HG02642 (cell line): ENCODE results near the gene RRP1.
A peak's percentile ranks its signal among the peaks of the same experiment; 100 is the strongest.

Experiments
- ATAC-seq: cut with Tn5 transposase; IDR thresholded peaks from one replicate; pipeline ENCODE4 v1.9.1; 2021; ENCODE audit warnings: mild to moderate bottlenecking; ENCODE audit not compliant: unreplicated experiment, poor library complexity

The RRP1 gene

GRCh38 chr21:43774163-43774562, 15.2 kb upstream of the RRP1 start:
- ATAC-seq = no peak

- no peak for ATAC-seq
Measured at GRCh38 chr21:43775190-43775589, 14.2 kb upstream of the RRP1 start.

GRCh38 chr21:43775795-43776430, 13.5 kb upstream of the RRP1 start, which contains the start of gene CSTB:
TSS of gene CSTB (minus strand) at chr21:43776308. CDS start at chr21:43776269, 39 bp downstream.
- peak; percentile 67 for ATAC-seq

GRCh38 chr21:43777953-43778352, 11.4 kb upstream of the RRP1 start:
- ATAC-seq = no peak

GRCh38 chr21:43778469-43779335, 10.7 kb upstream of the RRP1 start:
- ATAC-seq = no peak

- no peak for ATAC-seq
Measured at GRCh38 chr21:43779660-43780059, 9.7 kb upstream of the RRP1 start.

GRCh38 chr21:43781846-43782245, 7.5 kb upstream of the RRP1 start:
- no peak for ATAC-seq

GRCh38 chr21:43782431-43783097, 6.8 kb upstream of the RRP1 start:
- ATAC-seq = no peak

- no peak for ATAC-seq
Measured at GRCh38 chr21:43783098-43783700, 6.2 kb upstream of the RRP1 start.

GRCh38 chr21:43785134-43785533, 4.2 kb upstream of the RRP1 start:
- ATAC-seq = no peak

GRCh38 chr21:43786300-43786806, 3.0 kb upstream of the RRP1 start:
- no peak for ATAC-seq

- ATAC-seq = no peak
Measured at GRCh38 chr21:43786807-43787440, 2.5 kb upstream of the RRP1 start.

- no peak for ATAC-seq
Measured at GRCh38 chr21:43790010-43790524, 690 bp downstream of the RRP1 start.

GRCh38 chr21:43792406-43792805, 3.0 kb downstream of the RRP1 start:
- no peak for ATAC-seq

- ATAC-seq = no peak
Measured at GRCh38 chr21:43793243-43793642, 3.9 kb downstream of the RRP1 start.

- ATAC-seq = no peak
Measured at GRCh38 chr21:43794311-43794710, 4.9 kb downstream of the RRP1 start.

GRCh38 chr21:43794857-43795256, 5.5 kb downstream of the RRP1 start:
- ATAC-seq = no peak

GRCh38 chr21:43797415-43797814, 8.0 kb downstream of the RRP1 start:
- ATAC-seq = no peak

- ATAC-seq = no peak
Measured at GRCh38 chr21:43797925-43798715, 8.7 kb downstream of the RRP1 start.
